CD14-positive monocyte (primary cell): ENCODE results near the gene GPS1. TPM values are rescaled to one million over a fixed set of nuclear protein-coding genes. Genes with fewer than 3 reads are reported as not detected.
A peak's percentile ranks its signal among the peaks of the same experiment; 100 is the strongest.

ENCODE experiments used
- DNase-seq, 3 donors: peaks; one replicate each; pipeline ENCODE4 v3.0.0-alpha.2; 2011 to 2022
- H2AFZ ChIP-seq: 2 replicates; pipeline ENCODE4 v1.6.0; 2012; ENCODE audit warnings: mild to moderate bottlenecking, low read depth, low read length, inconsistent platforms; ENCODE audit not compliant: insufficient read depth, poor library complexity, severe bottlenecking
- H3K27ac ChIP-seq, 2 donors: 1 replicate in 1 of 2; 2 replicates in 1 of 2; pipeline ENCODE4 v1.5.1; 2012 to 2013; ENCODE audit warnings: low read length in 2 of 2, control low read depth in 1 of 2, inconsistent platforms in 1 of 2, low read depth in 1 of 2, mild to moderate bottlenecking in 1 of 2
- H3K27me3 ChIP-seq, 2 donors: one replicate each; pipeline versions ENCODE4 v1.6.0 to v1.6.1; 2011 to 2013; ENCODE audit warnings: low read length in 2 of 2; ENCODE audit not compliant: control insufficient read depth in 2 of 2, insufficient read depth in 2 of 2
- H3K36me3 ChIP-seq, 2 donors: replicated peaks in 1 of 2; 1 replicate in 1 of 2; 2 replicates in 1 of 2; pipeline versions ENCODE4 v1.5.1 to v1.6.1; 2012 to 2013; ENCODE audit warnings: low read length in 2 of 2, control low read depth in 1 of 2, inconsistent platforms in 1 of 2, mild to moderate bottlenecking in 1 of 2; ENCODE audit not compliant: insufficient read depth in 2 of 2, control insufficient read depth in 1 of 2
- H3K4me1 ChIP-seq, 2 donors: 1 replicate in 1 of 2; 2 replicates in 1 of 2; pipeline versions ENCODE4 v1.5.1 to v1.6.1; 2012 to 2013; ENCODE audit warnings: low read length in 2 of 2, control low read depth in 1 of 2, inconsistent platforms in 1 of 2, mild to moderate bottlenecking in 1 of 2, moderate library complexity in 1 of 2; ENCODE audit not compliant: insufficient read depth in 2 of 2, control insufficient read depth in 1 of 2
- H3K4me2 ChIP-seq: replicated peaks from 2 replicates; pipeline ENCODE3; 2012; ENCODE audit warnings: low read length, moderate library complexity, mild to moderate bottlenecking; ENCODE audit not compliant: poor library complexity, severe bottlenecking; ENCODE audit errors: extremely low read depth
- H3K4me3 ChIP-seq, 3 experiments: fragments of 200-600 bp in 1 of 3; sonication (generic) in 1 of 3; replicated peaks in 1 of 3; 1 replicate in 2 of 3; 2 replicates in 1 of 3; pipeline ENCODE4 v1.5.1; 2011 to 2013; ENCODE audit warnings: low read length in 3 of 3, mild to moderate bottlenecking in 3 of 3, control low read depth in 2 of 3, low read depth in 2 of 3, inconsistent platforms in 1 of 3, moderate library complexity in 1 of 3
- H3K79me2 ChIP-seq: 2 replicates; pipeline ENCODE4 v1.6.0; 2012; ENCODE audit warnings: mild to moderate bottlenecking, control low read depth, inconsistent platforms, low read length, moderate library complexity; ENCODE audit not compliant: insufficient read depth
- H3K9ac ChIP-seq: 2 replicates; pipeline ENCODE4 v1.6.0; 2017; ENCODE audit warnings: low read length, mild to moderate bottlenecking; ENCODE audit not compliant: insufficient read depth, poor library complexity, severe bottlenecking
- H3K9me3 ChIP-seq, 2 donors: replicated peaks in 1 of 2; 1 replicate in 1 of 2; 2 replicates in 1 of 2; pipeline versions ENCODE4 v1.5.1 to v1.6.1; 2012 to 2013; ENCODE audit warnings: low read length in 2 of 2, control low read depth in 1 of 2; ENCODE audit not compliant: control insufficient read depth in 1 of 2, insufficient read depth in 1 of 2
- H4K20me1 ChIP-seq: 2 replicates; pipeline ENCODE4 v1.6.0; 2012; ENCODE audit warnings: mild to moderate bottlenecking, low read length, control low read depth, moderate library complexity; ENCODE audit not compliant: insufficient read depth
- H3K27ac Mint-ChIP-seq, 7 donors: one replicate each; pipeline ENCODE4 v1.8.0; 2020; ENCODE audit warnings: mild to moderate bottlenecking in 7 of 7, mixed read lengths in 7 of 7, moderate library complexity in 6 of 7, inconsistent platforms in 2 of 7
- H3K27me3 Mint-ChIP-seq, 3 donors: one replicate each; pipeline ENCODE4 v1.8.0; 2021 to 2022; ENCODE audit warnings: low read depth in 3 of 3, mild to moderate bottlenecking in 3 of 3, mixed read lengths in 3 of 3, moderate library complexity in 3 of 3, inconsistent platforms in 1 of 3
- H3K36me3 Mint-ChIP-seq, 2 donors: one replicate each; pipeline ENCODE4 v1.8.0; 2020; ENCODE audit warnings: mixed read lengths in 2 of 2, inconsistent platforms in 1 of 2, mild to moderate bottlenecking in 1 of 2
- H3K4me1 Mint-ChIP-seq: one replicate; pipeline ENCODE4 v1.8.0; 2020; ENCODE audit warnings: mild to moderate bottlenecking, mixed read lengths
- H3K4me3 Mint-ChIP-seq, 2 donors: one replicate each; pipeline ENCODE4 v1.8.0; 2020; ENCODE audit warnings: mild to moderate bottlenecking in 2 of 2, mixed read lengths in 2 of 2, moderate library complexity in 1 of 2
- H3K9me3 Mint-ChIP-seq, 7 donors: one replicate each; pipeline ENCODE4 v1.8.0; 2020 to 2022; ENCODE audit warnings: mixed read lengths in 7 of 7, mild to moderate bottlenecking in 6 of 7, moderate library complexity in 6 of 7, inconsistent platforms in 2 of 7
- WGBS: methylation state at CpG from one replicate; pipeline ENCODE4 v1.1.5; 2013; ENCODE audit warnings: missing lambda C conversion rate; ENCODE audit not compliant: insufficient coverage; 5-methylcytosine and 5-hydroxymethylcytosine counted together
- intact Hi-C, 2 donors: fragments of 100-400 bp; cut with micrococcal nuclease; formaldehyde crosslinking; loops; one replicate each; pipeline versions ENCODE4 v1.15.0 to v1.15.1; 2023
- polyA plus RNA-seq, 3 donors: library from polyadenylated mRNA; depleted of rRNA in 1 of 3; unstranded in 2 of 3; stranded (reverse) in 1 of 3; fragments of 300-500 nt in 2 of 3; fragments of >200 nt in 1 of 3; fragmentation: Illumina TruSeq in 2 of 3; gene quantifications; 1 replicate in 2 of 3; 2 replicates in 1 of 3; pipeline ENCODE4 v1.2.3, GENCODE V29; 2012 to 2021
- TF ChIP-seq, protein P1 (sequence below): fragments of 200-600 bp; IDR thresholded peaks from one replicate; pipeline ENCODE4 v1.8.0; 2022; ENCODE audit warnings: antibody characterized with exemption, mild to moderate bottlenecking

The GPS1 gene
- polyA plus RNA-seq, 3 donors: 101 to 130 (median 110) TPM

DNA sequence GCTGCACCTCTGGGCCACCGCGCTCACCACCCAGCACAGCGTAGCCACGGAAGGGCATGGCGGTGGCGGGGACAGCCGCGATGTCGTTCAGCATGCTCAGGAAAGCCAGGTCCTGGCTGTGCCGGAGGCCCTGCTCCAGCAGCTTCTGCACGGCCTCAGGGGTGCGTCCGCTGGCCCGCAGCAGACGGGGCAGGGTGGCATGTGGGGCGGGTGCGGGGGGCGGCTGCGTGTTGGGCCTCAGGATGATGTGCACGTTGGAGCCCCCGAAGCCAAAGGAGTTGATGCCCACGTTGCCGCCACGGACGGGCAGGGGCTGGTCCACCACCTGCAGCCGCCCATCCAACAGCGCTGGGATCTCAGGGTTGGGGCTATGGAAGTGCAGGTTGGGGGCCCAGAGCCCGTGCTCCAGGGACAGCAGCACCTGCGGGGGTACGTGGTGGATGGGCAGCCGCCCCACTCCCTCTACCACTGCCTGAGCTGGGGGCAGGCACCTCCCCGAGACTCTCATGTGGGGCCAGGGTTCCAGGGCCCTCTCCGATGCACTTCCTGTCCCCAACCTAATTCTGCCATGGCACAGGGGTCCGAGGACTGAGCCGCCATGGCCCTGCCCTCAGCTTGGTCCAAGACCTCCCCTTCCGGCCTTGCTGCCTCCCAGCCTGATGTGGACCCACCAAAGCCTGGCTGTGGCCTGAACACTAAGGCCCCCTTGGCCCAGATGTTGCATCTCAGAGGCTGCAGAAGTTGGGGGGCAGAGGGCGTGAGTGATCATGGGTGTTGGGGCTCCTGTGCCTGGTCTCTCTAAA lies 39.8 kb downstream of the GPS1 start:
- intact Hi-C loops: loop anchor here in 1 of 2 donors (10.0 kb wide), 1 partner anchor 57 kb away; the partner anchor contains the start of genes DCXR and RAC3

DNA sequence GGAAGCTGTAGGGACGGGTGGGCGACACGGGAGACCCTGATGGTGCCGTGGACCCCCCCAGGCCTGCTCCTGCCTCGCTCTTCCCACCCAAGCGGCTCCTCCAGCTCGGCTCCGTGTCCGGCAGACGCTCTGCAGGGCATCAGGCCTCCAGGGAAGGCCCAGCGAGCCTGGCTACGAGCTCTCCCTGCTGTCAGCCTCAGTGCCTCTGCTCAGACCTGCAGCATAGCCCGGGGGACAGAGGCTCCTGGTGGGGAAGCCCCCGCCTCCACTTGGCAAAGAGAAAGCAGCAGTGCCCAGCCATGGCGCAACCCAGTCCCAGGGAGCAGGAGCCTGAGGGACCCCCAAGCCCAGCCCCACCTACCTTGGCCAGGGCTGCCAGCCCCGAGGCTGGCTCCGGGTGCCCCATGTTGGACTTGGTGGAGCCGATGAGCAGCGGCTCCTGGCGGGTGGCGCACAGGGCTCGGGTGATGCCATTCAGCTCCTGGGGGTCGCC lies 40.4 kb downstream of the GPS1 start:
- H3K27me3 ChIP-seq: no peaks in the 10 kb centered on the region
- H3K36me3 ChIP-seq: peaks cover 69 to 70% of the 10 kb centered on the region in 2 donors
- 100% methylated on average over 22 of the region's 23 CpGs for WGBS
- peaks cover 8 to 10% of the 10 kb centered on the region in 2 donors for H3K4me1 ChIP-seq
- no peaks in the 10 kb centered on the region for H4K20me1 ChIP-seq
- DNase-seq: no peak
- TF ChIP-seq, protein P1, sequence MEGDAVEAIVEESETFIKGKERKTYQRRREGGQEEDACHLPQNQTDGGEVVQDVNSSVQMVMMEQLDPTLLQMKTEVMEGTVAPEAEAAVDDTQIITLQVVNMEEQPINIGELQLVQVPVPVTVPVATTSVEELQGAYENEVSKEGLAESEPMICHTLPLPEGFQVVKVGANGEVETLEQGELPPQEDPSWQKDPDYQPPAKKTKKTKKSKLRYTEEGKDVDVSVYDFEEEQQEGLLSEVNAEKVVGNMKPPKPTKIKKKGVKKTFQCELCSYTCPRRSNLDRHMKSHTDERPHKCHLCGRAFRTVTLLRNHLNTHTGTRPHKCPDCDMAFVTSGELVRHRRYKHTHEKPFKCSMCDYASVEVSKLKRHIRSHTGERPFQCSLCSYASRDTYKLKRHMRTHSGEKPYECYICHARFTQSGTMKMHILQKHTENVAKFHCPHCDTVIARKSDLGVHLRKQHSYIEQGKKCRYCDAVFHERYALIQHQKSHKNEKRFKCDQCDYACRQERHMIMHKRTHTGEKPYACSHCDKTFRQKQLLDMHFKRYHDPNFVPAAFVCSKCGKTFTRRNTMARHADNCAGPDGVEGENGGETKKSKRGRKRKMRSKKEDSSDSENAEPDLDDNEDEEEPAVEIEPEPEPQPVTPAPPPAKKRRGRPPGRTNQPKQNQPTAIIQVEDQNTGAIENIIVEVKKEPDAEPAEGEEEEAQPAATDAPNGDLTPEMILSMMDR: no peak
- H2AFZ ChIP-seq: no peak overlapping the region
- Mint-ChIP-seq H3K9me3 (no peaks in the 10 kb centered on the region), H3K27me3 (peaks cover 0 to 2% (median 0%) of the 10 kb centered on the region in 3 donors), H3K4me1 (peaks cover 5% of the 10 kb centered on the region), H3K27ac (peak overlapping the region in 1 of 7 donors; percentile 6), H3K4me3 (no peak overlapping the region), H3K36me3 (peaks cover 18 to 46% of the 10 kb centered on the region in 2 donors)
- intact Hi-C loops: loop anchor here in 1 of 2 donors (10.0 kb wide), 1 partner anchor 57 kb away; the partner anchor contains the start of genes DCXR and RAC3
- H3K4me3 ChIP-seq: no peak overlapping the region
- no peak overlapping the region for H3K27ac ChIP-seq
- no peak overlapping the region for H3K4me2 ChIP-seq
- H3K9ac ChIP-seq: no peak overlapping the region
- H3K79me2 ChIP-seq: peaks cover 6% of the 10 kb centered on the region
- H3K9me3 ChIP-seq: no peaks in the 10 kb centered on the region

More for the DNA sequence above, 39.8 kb downstream of the GPS1 start:
- Mint-ChIP-seq H3K4me3 (no peak overlapping the region), H3K36me3 (peaks cover 18 to 53% of the 10 kb centered on the region in 2 donors), H3K27me3 (peaks cover 0 to 2% (median 0%) of the 10 kb centered on the region in 3 donors), H3K4me1 (no peaks in the 10 kb centered on the region), H3K9me3 (no peaks in the 10 kb centered on the region), H3K27ac (no peak overlapping the region)
- Histone ChIP-seq H3K79me2 (peaks cover 6% of the 10 kb centered on the region), H3K4me2 (no peak overlapping the region), H3K27me3 (no peaks in the 10 kb centered on the region), H3K9ac (no peak overlapping the region), H3K4me3 (no peak overlapping the region), H3K9me3 (no peaks in the 10 kb centered on the region), H3K36me3 (peaks cover 74 to 75% of the 10 kb centered on the region in 2 donors), H2AFZ (no peak overlapping the region), H4K20me1 (no peaks in the 10 kb centered on the region), H3K27ac (no peak overlapping the region), H3K4me1 (peaks cover 1 to 4% of the 10 kb centered on the region in 2 donors)
- over 99% methylated on average over 34 of the region's 37 CpGs for WGBS
- DNase-seq: no peak
- TF ChIP-seq, protein P1: no peak
